Stimulated activated naive CD4-positive, alpha-beta T cell (primary cell): ENCODE results near the gene L3MBTL1.

ENCODE experiments used
- DNase-seq, 6 experiments: peaks; one replicate each; lab custom pipeline; 2025; lab: John Stamatoyannopoulos, UW

L3MBTL1 gene

GRCh38 chr20:43590036-43590391, 82.5 kb downstream of the L3MBTL1 start:
- peak in 1 of 6 experiments; percentile 19 for DNase-seq

- peak; percentile 78 to 85 (median 82) for DNase-seq
Measured at GRCh38 chr20:43590392-43591303, 83.2 kb downstream of the L3MBTL1 start, which contains the start of gene IFT52. Gene IFT52, plus strand, starts transcription at chr20:43590937. Its CDS starts 3,762 bp downstream, at chr20:43594699.
